ENCODE measurements around the gene MUS81.

- TF ChIP-seq TAF1 (IDR thresholded peaks at IDR 0.05; ENCODE audit: low read depth, low read length) (no peak), POLR2AphosphoS5 (IDR thresholded peaks at IDR 0.05; ENCODE audit: low read depth, low read length) (no peak), POLR2A (IDR thresholded peaks at IDR 0.05; ENCODE audit: low read depth, low read length) (no peak), POU2F2 (IDR thresholded peaks at IDR 0.05; ENCODE audit: low read depth, low read length) (no peak), SPI1 (IDR thresholded peaks at IDR 0.05; ENCODE audit: low read depth, low read length) (no peak), PAX5 (IDR thresholded peaks at IDR 0.05; ENCODE audit: insufficient read depth, low read length, severe bottlenecking) (no peak)
These were observed 36.1 kb downstream of the MUS81 start for GRCh38 chr11:65896034-65896999.
